GM12878 (cell line): ENCODE results near the gene ANKRD30A. TPM values are rescaled to one million over a fixed set of nuclear protein-coding genes. Genes with fewer than 3 reads are reported as not detected.

Experiments
- CREM ChIP-seq: IDR thresholded peaks from 2 replicates; pipeline ENCODE4 v1.6.1; 2014; ENCODE audit warnings: antibody characterized with exemption, low read depth
- E2F8 ChIP-seq: fragments of 450-650 bp; IDR thresholded peaks from 2 replicates; pipeline ENCODE4 v1.6.1; 2018; ENCODE audit warnings: mild to moderate bottlenecking, low read depth, moderate library complexity; ENCODE audit not compliant: partially characterized antibody
- ETV6 ChIP-seq, 2 experiments: fragments of 450-650 bp in 1 of 2; IDR thresholded peaks in 1 of 2; conservative IDR thresholded peaks in 1 of 2; 2 replicates each; pipeline ENCODE4 v1.6.1; 2014; ENCODE audit warnings: antibody characterized with exemption in 1 of 2, borderline replicate concordance in 1 of 2, low read depth in 1 of 2, mild to moderate bottlenecking in 1 of 2, moderate library complexity in 1 of 2
- FOS ChIP-seq: IDR thresholded peaks from 3 replicates; pipeline ENCODE4 v1.6.1; 2011; ENCODE audit warnings: borderline replicate concordance; ENCODE audit not compliant: insufficient read length; ENCODE audit errors: extremely low read depth
- FOXK2 ChIP-seq: fragments of 450-650 bp; IDR thresholded peaks from 2 replicates; pipeline ENCODE4 v1.6.1; 2017; ENCODE audit warnings: mild to moderate bottlenecking, moderate library complexity
- GATAD2B ChIP-seq: fragments of 450-650 bp; conservative IDR thresholded peaks from 2 replicates; pipeline ENCODE4 v1.6.1; 2017; ENCODE audit warnings: low read depth, mild to moderate bottlenecking, moderate library complexity
- POU2F2 ChIP-seq: IDR thresholded peaks from 3 replicates; pipeline ENCODE4 v1.6.1; 2011; ENCODE audit warnings: low read depth, mild to moderate bottlenecking, low read length, borderline replicate concordance
- SKIL ChIP-seq: fragments of 450-650 bp; IDR thresholded peaks from 2 replicates; pipeline ENCODE4 v1.6.1; 2017; ENCODE audit warnings: mild to moderate bottlenecking, low read depth, inconsistent platforms; ENCODE audit not compliant: poor library complexity, severe bottlenecking
- SP1 ChIP-seq: IDR thresholded peaks from one replicate; pipeline ENCODE4 v1.6.1; 2011; ENCODE audit warnings: low read depth, low read length
- ZNF207 ChIP-seq: fragments of 450-650 bp; IDR thresholded peaks from 2 replicates; pipeline ENCODE4 v1.6.1; 2014; ENCODE audit warnings: antibody characterized with exemption, mild to moderate bottlenecking, borderline replicate concordance
- polyA plus RNA-seq, 11 experiments: library from polyadenylated mRNA; depleted of rRNA in 4 of 11; unstranded in 6 of 11; stranded (reverse) in 5 of 11; fragments of >200 nt; fragmentation: Nextera tagmentation in 4 of 11; fragmentation: Illumina TruSeq in 1 of 11; extraction: Ambion mirVana in 4 of 11; extraction: Trizol in 1 of 11; gene quantifications; 1 replicate in 1 of 11; 2 replicates in 10 of 11; pipeline versions ENCODE4 v1.2.1 to v1.2.3, GENCODE V29; 2011 to 2016; ENCODE audit warnings: inconsistent platforms in 2 of 11, missing spikeins in 2 of 11, low read depth in 1 of 11
- total RNA-seq, 4 experiments: library from RNA; depleted of rRNA in 3 of 4; stranded (reverse); fragments of >200 nt in 3 of 4; fragmentation: Illumina TruSeq in 1 of 4; extraction: Trizol in 1 of 4; gene quantifications; 2 replicates each; pipeline versions ENCODE4 v1.2.1 to v1.2.3, GENCODE V29; 2013 to 2021

ANKRD30A gene
- total and polyA plus RNA-seq, 10 of the 15 experiments (the other 5 are each of a cell fraction or from before 2014, with no cell fraction given) = 0.22 to 3.4 (median 0.74) TPM

- no peak for TF ChIP-seq E2F8
- no peak for TF ChIP-seq SP1
- no peak for TF ChIP-seq ZNF207
- no peak for TF ChIP-seq SKIL
- no peak for TF ChIP-seq FOXK2
- TF ChIP-seq GATAD2B = no peak
- TF ChIP-seq POU2F2 = no peak
- no peak for TF ChIP-seq FOS
- TF ChIP-seq ETV6 (conservative IDR thresholded peaks at IDR 0.05 in 1 of 2, IDR thresholded peaks at IDR 0.05 in 1 of 2; ENCODE audit: borderline replicate concordance in 1 of 2, low read depth in 1 of 2) = no peak
- no peak for TF ChIP-seq CREM
Measured at GRCh38 chr10:37101261-37101660, 24.1 kb upstream of the ANKRD30A start (continued).
